ENCODE results near the gene RTF2. TPM values are rescaled to one million over a fixed set of nuclear protein-coding genes. Genes with fewer than 3 reads are reported as not detected.
A peak's percentile ranks its signal among the peaks of the same experiment; 100 is the strongest.

The RTF2 gene
- total and polyA plus RNA-seq, 2 of the 13 experiments (the other 11 are each of a cell fraction or from before 2014, with no cell fraction given): 81.8 to 142 TPM

GRCh38 chr20:56552911-56553629 is 84.6 kb downstream of the RTF2 start:
- Histone ChIP-seq H3K4me3 (replicated peaks in 1 of 3; ENCODE audit: insufficient read depth in 1 of 3, low read depth in 2 of 3, low read length in 3 of 3) (no peak overlapping the region), H3K9ac (ENCODE audit: insufficient read depth, low read depth, low read length) (no peak overlapping the region), H3K4me1 (ENCODE audit: insufficient read depth, low read length) (peaks cover 19% of the 10 kb centered on the region), H3K9me3 (ENCODE audit: low read length) (no peaks in the 10 kb centered on the region), H3K27ac (ENCODE audit: extremely low read length, insufficient read depth, low read length) (no peak overlapping the region), H4K20me1 (ENCODE audit: insufficient read depth, low read length) (no peaks in the 10 kb centered on the region), H3K36me3 (replicated peaks in 1 of 2; ENCODE audit: control insufficient read depth in 1 of 2, insufficient read depth in 2 of 2, low read length in 2 of 2) (no peaks in the 10 kb centered on the region), H2AFZ (ENCODE audit: low read length) (no peak overlapping the region), H3K27me3 (ENCODE audit: control insufficient read depth in 1 of 2, insufficient read depth in 2 of 2, low read length in 2 of 2) (peaks cover 3 to 7% of the 10 kb centered on the region in 2 experiments; a peak in 3 of 5 replicates), H3K79me2 (ENCODE audit: insufficient read depth, low read length) (no peaks in the 10 kb centered on the region), H3K4me2 (ENCODE audit: low read depth, low read length) (no peak overlapping the region)
- ATAC-seq (peak; percentile 11; the same call in 1 of the 3 replicates), FAIRE-seq (no peak), DNase-seq (ENCODE audit: low spot score) (no peak)
- intact Hi-C loops (cut with micrococcal nuclease; ENCODE audit: unreplicated experiment) (loop anchor here (5.0 kb wide), 2 partner anchors 494 to 509 kb away; no protein-coding TSS in a partner anchor), in situ Hi-C loops (cut with HindIII; ENCODE audit: extremely low pct_ligation_motif_present, low pct_unique_long_range_greater_than_20kb) (loop anchor here (5.0 to 25.0 kb wide), 2 partner anchors 444 to 1891 kb away; no protein-coding TSS in a partner anchor)
- 8% methylated on average over 8 of the region's 8 CpGs for WGBS (ENCODE audit: low lambda C conversion rate)
- BruUV-seq (replicated peaks): no TSS peak
- ChIA-PET POLR2A (no interaction called here), CTCF (ENCODE audit: low intra/inter-chr PET ratio, low total read pairs) (interaction anchor here (1.3 kb wide), 1 partner anchor 24 kb away, joined by 3 read pairs; no protein-coding TSS in a partner anchor)
- no peak for TF ChIP-seq ZBTB39 (CRISPR knock-in tag; IDR thresholded peaks at IDR 0.05)
- no peak for TF ChIP-seq GMEB1 (CRISPR knock-in tag; IDR thresholded peaks at IDR 0.05; ENCODE audit: borderline replicate concordance)
- TF ChIP-seq ZFP37 (CRISPR knock-in tag; IDR thresholded peaks at IDR 0.05; ENCODE audit: borderline replicate concordance): no peak
- TF ChIP-seq MIXL1 (CRISPR knock-in tag; IDR thresholded peaks at IDR 0.05): no peak
- TF ChIP-seq ZNF414 (CRISPR knock-in tag; IDR thresholded peaks at IDR 0.05): no peak
- no peak for TF ChIP-seq ZNF639 (CRISPR knock-in tag; conservative IDR thresholded peaks at IDR 0.05)
- TF ChIP-seq ZSCAN9 (CRISPR knock-in tag; IDR thresholded peaks at IDR 0.05; ENCODE audit: borderline replicate concordance): no peak
- TF ChIP-seq SP5 (CRISPR knock-in tag; IDR thresholded peaks at IDR 0.05; ENCODE audit: borderline replicate concordance, low read depth): no peak
- TF ChIP-seq TBL1XR1 (IDR thresholded peaks at IDR 0.05; ENCODE audit: borderline replicate concordance, low read length, partially characterized antibody): no peak
- no peak for TF ChIP-seq ZSCAN30 (CRISPR knock-in tag; IDR thresholded peaks at IDR 0.05)
- no peak for TF ChIP-seq ZXDC (CRISPR knock-in tag; IDR thresholded peaks at IDR 0.05)
- TF ChIP-seq TCF7L2 (IDR thresholded peaks at IDR 0.05; ENCODE audit: low read depth, low read length): no peak
- no peak for TF ChIP-seq KAT2B (IDR thresholded peaks at IDR 0.05; ENCODE audit: borderline replicate concordance, low read depth, low read length)
- no peak for TF ChIP-seq CREB3 (CRISPR knock-in tag; IDR thresholded peaks at IDR 0.05)
